HG02852 (cell line): ENCODE data around the gene BACE2.

ENCODE experiments used
- ATAC-seq: cut with Tn5 transposase; IDR thresholded peaks from one replicate; pipeline ENCODE4 v1.9.1; 2021; ENCODE audit warnings: mild to moderate bottlenecking, moderate library complexity; ENCODE audit not compliant: unreplicated experiment

Gene BACE2

GRCh38 chr21:41211060-41211805, 43.3 kb downstream of the BACE2 start:
- no peak for ATAC-seq

GRCh38 chr21:41213021-41213420, 45.1 kb downstream of the BACE2 start:
- no peak for ATAC-seq

- ATAC-seq, result no peak
These were observed 48.0 kb downstream of the BACE2 start for GRCh38 chr21:41215856-41216408.

- no peak for ATAC-seq
These were observed 48.5 kb downstream of the BACE2 start for GRCh38 chr21:41216486-41216885.

- no peak for ATAC-seq
These were observed 49.9 kb downstream of the BACE2 start for GRCh38 chr21:41217671-41218385.

GRCh38 chr21:41219498-41220207, 51.7 kb downstream of the BACE2 start:
- no peak for ATAC-seq

- ATAC-seq, result no peak
These were observed 52.3 kb downstream of the BACE2 start for GRCh38 chr21:41220208-41220733.

- no peak for ATAC-seq
These were observed 54.5 kb downstream of the BACE2 start for GRCh38 chr21:41222247-41223068.

- ATAC-seq, result no peak
These were observed 58.9 kb downstream of the BACE2 start for GRCh38 chr21:41226853-41227252.

- ATAC-seq, result no peak
These were observed 59.5 kb downstream of the BACE2 start for GRCh38 chr21:41227357-41228005.

- ATAC-seq, result no peak
These were observed 60.0 kb downstream of the BACE2 start for GRCh38 chr21:41228006-41228370.

- no peak for ATAC-seq
These were observed 60.5 kb downstream of the BACE2 start for GRCh38 chr21:41228492-41228891.

- no peak for ATAC-seq
These were observed 61.0 kb downstream of the BACE2 start for GRCh38 chr21:41228958-41229357.

- no peak for ATAC-seq
These were observed 61.7 kb downstream of the BACE2 start for GRCh38 chr21:41229509-41230248.

- no peak for ATAC-seq
These were observed 62.5 kb downstream of the BACE2 start for GRCh38 chr21:41230497-41230896.

- ATAC-seq, result no peak
These were observed 63.1 kb downstream of the BACE2 start for GRCh38 chr21:41231060-41231459.

- ATAC-seq, result no peak
These were observed 64.1 kb downstream of the BACE2 start for GRCh38 chr21:41232013-41232412.

GRCh38 chr21:41233916-41234315, 66.0 kb downstream of the BACE2 start:
- no peak for ATAC-seq

GRCh38 chr21:41234569-41234968, 66.6 kb downstream of the BACE2 start:
- no peak for ATAC-seq
